ENCODE measurements around the gene XYLT1. TPM values are rescaled to one million over a fixed set of nuclear protein-coding genes. Genes with fewer than 3 reads are reported as not detected.

Gene XYLT1
- total and polyA plus RNA-seq, 2 of the 13 experiments (the other 11 are each of a cell fraction or from before 2014, with no cell fraction given): not detected

DNA sequence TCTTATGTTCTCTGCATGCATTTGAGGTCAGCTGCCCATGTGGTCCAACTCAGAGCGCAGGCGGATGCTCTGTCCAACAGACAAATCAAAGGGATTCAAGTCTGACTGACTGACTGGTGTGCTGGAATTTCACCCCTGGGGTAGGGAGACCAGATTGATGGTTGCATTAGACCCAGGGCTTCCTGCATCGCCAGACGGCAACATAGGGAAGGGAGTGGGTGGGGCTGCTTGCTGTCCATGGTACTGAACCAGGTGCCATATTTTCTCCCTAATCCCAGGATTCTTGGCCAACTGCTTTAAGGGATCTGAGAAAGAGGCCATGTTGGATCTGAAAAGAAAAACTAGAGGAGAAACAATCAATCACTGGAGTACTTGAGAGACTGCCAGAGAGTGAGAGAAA, 332.0 kb downstream of the XYLT1 start (continued):
- TF ChIP-seq, protein P1, sequence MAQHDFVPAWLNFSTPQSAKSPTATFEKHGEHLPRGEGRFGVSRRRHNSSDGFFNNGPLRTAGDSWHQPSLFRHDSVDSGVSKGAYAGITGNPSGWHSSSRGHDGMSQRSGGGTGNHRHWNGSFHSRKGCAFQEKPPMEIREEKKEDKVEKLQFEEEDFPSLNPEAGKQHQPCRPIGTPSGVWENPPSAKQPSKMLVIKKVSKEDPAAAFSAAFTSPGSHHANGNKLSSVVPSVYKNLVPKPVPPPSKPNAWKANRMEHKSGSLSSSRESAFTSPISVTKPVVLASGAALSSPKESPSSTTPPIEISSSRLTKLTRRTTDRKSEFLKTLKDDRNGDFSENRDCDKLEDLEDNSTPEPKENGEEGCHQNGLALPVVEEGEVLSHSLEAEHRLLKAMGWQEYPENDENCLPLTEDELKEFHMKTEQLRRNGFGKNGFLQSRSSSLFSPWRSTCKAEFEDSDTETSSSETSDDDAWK (CRISPR knock-in tag; IDR thresholded peaks at IDR 0.05): no peak
- TF ChIP-seq SALL1 (CRISPR knock-in tag; IDR thresholded peaks at IDR 0.05) (peak; percentile 39; the same call in 1 of the 2 replicates), MIER2 (CRISPR knock-in tag; IDR thresholded peaks at IDR 0.05) (peak; percentile 97), SRY (CRISPR knock-in tag; IDR thresholded peaks at IDR 0.05) (0 out of 2 replicates have a peak, but pooled peaks have one; percentile 46), ZNF335 (CRISPR knock-in tag; IDR thresholded peaks at IDR 0.05) (no peak), ZNF792 (CRISPR knock-in tag; IDR thresholded peaks at IDR 0.05) (peak; percentile 61; the same call in 1 of the 2 replicates), NCOR1 (IDR thresholded peaks at IDR 0.05; ENCODE audit: borderline replicate concordance, low read length) (no peak), SATB2 (CRISPR knock-in tag; IDR thresholded peaks at IDR 0.05) (no peak), EHMT2 (IDR thresholded peaks at IDR 0.05; ENCODE audit: borderline replicate concordance, low read depth, low read length) (peak; percentile 96), MED13 (CRISPR knock-in tag; IDR thresholded peaks at IDR 0.05) (0 out of 2 replicates have a peak, but pooled peaks have one; percentile 36), HNF4G (IDR thresholded peaks at IDR 0.05; ENCODE audit: borderline replicate concordance, low read depth, low read length) (no peak), HNF4G (CRISPR knock-in tag; IDR thresholded peaks at IDR 0.05; ENCODE audit: borderline replicate concordance, low read depth) (no peak), ZNF644 (CRISPR knock-in tag; IDR thresholded peaks at IDR 0.05; ENCODE audit: low read depth) (peak; percentile 77; the same call in 1 of the 2 replicates), KLF16 (CRISPR knock-in tag; IDR thresholded peaks at IDR 0.05) (peak in 1 of 2 experiments; percentile 56; a peak in 1 of 4 replicates), ZEB1 (IDR thresholded peaks at IDR 0.05; ENCODE audit: insufficient replicate concordance, low read depth) (no peak), MXI1 (IDR thresholded peaks at IDR 0.05; ENCODE audit: borderline replicate concordance, low read depth, low read length) (no peak), ZNF331 (CRISPR knock-in tag; IDR thresholded peaks at IDR 0.05) (peak; percentile 44; the same call in 1 of the 2 replicates), ZSCAN9 (CRISPR knock-in tag; IDR thresholded peaks at IDR 0.05; ENCODE audit: borderline replicate concordance) (no peak), ZNF883 (CRISPR knock-in tag; IDR thresholded peaks at IDR 0.05; ENCODE audit: not compliant biosample characterization) (peak; percentile 38), ZNF382 (CRISPR knock-in tag; IDR thresholded peaks at IDR 0.05; ENCODE audit: borderline replicate concordance) (no peak)
- TF ChIP-seq, protein P2, sequence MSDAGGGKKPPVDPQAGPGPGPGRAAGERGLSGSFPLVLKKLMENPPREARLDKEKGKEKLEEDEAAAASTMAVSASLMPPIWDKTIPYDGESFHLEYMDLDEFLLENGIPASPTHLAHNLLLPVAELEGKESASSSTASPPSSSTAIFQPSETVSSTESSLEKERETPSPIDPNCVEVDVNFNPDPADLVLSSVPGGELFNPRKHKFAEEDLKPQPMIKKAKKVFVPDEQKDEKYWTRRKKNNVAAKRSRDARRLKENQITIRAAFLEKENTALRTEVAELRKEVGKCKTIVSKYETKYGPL (CRISPR knock-in tag; IDR thresholded peaks at IDR 0.05): no peak
- TF ChIP-seq, protein P3, sequence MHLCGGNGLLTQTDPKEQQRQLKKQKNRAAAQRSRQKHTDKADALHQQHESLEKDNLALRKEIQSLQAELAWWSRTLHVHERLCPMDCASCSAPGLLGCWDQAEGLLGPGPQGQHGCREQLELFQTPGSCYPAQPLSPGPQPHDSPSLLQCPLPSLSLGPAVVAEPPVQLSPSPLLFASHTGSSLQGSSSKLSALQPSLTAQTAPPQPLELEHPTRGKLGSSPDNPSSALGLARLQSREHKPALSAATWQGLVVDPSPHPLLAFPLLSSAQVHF (CRISPR knock-in tag; IDR thresholded peaks at IDR 0.05): 0 out of 2 replicates have a peak, but pooled peaks have one; percentile 50
- TF ChIP-seq, protein P4, sequence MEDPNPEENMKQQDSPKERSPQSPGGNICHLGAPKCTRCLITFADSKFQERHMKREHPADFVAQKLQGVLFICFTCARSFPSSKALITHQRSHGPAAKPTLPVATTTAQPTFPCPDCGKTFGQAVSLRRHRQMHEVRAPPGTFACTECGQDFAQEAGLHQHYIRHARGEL (CRISPR knock-in tag; IDR thresholded peaks at IDR 0.05): no peak

All from HepG2 (cell line).